Large intestine (tissue), 12 donors: ENCODE data around the gene TAC1. TPM values are rescaled to one million over a fixed set of nuclear protein-coding genes. Genes with fewer than 3 reads are reported as not detected.

Source experiments
- DNase-seq, 2 donors: peaks; one replicate each; pipeline versions ENCODE4 v3.0.0 to v3.0.0-alpha.2; 2013
- H3K27ac ChIP-seq: one replicate; pipeline ENCODE4 v1.5.1; 2013; ENCODE audit warnings: low read length
- H3K27me3 ChIP-seq: 2 replicates; pipeline ENCODE4 v1.6.1; 2013; ENCODE audit warnings: low read length; ENCODE audit not compliant: control insufficient read depth, insufficient read depth
- H3K36me3 ChIP-seq: 2 replicates; pipeline ENCODE4 v1.6.1; 2013; ENCODE audit warnings: low read length; ENCODE audit not compliant: control insufficient read depth, insufficient read depth
- H3K4me1 ChIP-seq: one replicate; pipeline ENCODE4 v1.6.1; 2013; ENCODE audit warnings: low read length; ENCODE audit not compliant: control insufficient read depth, insufficient read depth
- H3K4me3 ChIP-seq: one replicate; pipeline ENCODE4 v1.5.1; 2013; ENCODE audit warnings: low read length
- H3K9me3 ChIP-seq: one replicate; pipeline ENCODE4 v1.6.1; 2013; ENCODE audit warnings: mild to moderate bottlenecking, low read depth, low read length, moderate library complexity; ENCODE audit not compliant: control insufficient read depth
- WGBS: methylation state at CpG from one replicate; pipeline ENCODE4 v1.1.5; 2013; ENCODE audit warnings: low lambda C conversion rate; ENCODE audit not compliant: insufficient coverage; 5-methylcytosine and 5-hydroxymethylcytosine counted together
- long read RNA-seq, 11 donors: transcript quantifications; one replicate each; lab custom pipeline, GENCODE V29; 2026
- polyA plus RNA-seq: library from polyadenylated mRNA; unstranded; fragments of 120-200 nt; gene quantifications from one replicate; pipeline ENCODE4 v1.2.1, GENCODE V29; 2013

The TAC1 gene
- polyA plus RNA-seq, result 12.9 TPM
- long read RNA-seq, donor 1, result 0 reads
- long read RNA-seq, donor 2, partial matches to known transcripts, result 0 of 4 reads
- long read RNA-seq, donor 2, other reads (novel, unspliced or antisense), result 0 of 4 reads
- long read RNA-seq, donor 3, result 0 reads
- long read RNA-seq, donor 4, result 0 reads
- long read RNA-seq, donor 5, partial matches to known transcripts, result 0 of 2 reads
- long read RNA-seq, donor 5, other reads (novel, unspliced or antisense), result 0 of 2 reads
- long read RNA-seq, donor 6, partial matches to known transcripts, result 0 of 3 reads
- long read RNA-seq, donor 6, other reads (novel, unspliced or antisense), result 0 of 3 reads
- long read RNA-seq, donor 7, result 0 reads
- long read RNA-seq, donor 8, partial matches to known transcripts, result 0 of 4 reads
- long read RNA-seq, donor 8, other reads (novel, unspliced or antisense), result 0 of 4 reads
- long read RNA-seq, donor 9, partial matches to known transcripts, result 0 of 4 reads
- long read RNA-seq, donor 9, other reads (novel, unspliced or antisense), result 0 of 4 reads
- long read RNA-seq, donor 10, transcript TAC1-201 (7 exons, 1,239 nt), result major isoform, 7 of 9 reads
- long read RNA-seq, donor 10, partial matches to known transcripts, result 0 of 9 reads
- long read RNA-seq, donor 10, other reads (novel, unspliced or antisense), result 0 of 9 reads
- long read RNA-seq, donor 11, partial matches to known transcripts, result 0 of 3 reads
- long read RNA-seq, donor 11, other reads (novel, unspliced or antisense), result 0 of 3 reads

- Histone ChIP-seq H3K27me3 (peaks cover 51% of the 10 kb centered on the region), H3K4me3 (no peak within 1 kb of the TSS), H3K4me1 (peaks cover 6% of the 10 kb centered on the region), H3K36me3 (no peaks in the 10 kb centered on the region), H3K9me3 (peaks cover 5% of the 10 kb centered on the region), H3K27ac (no peak within 1 kb of the TSS)
- DNase-seq, result peak in 1 of 2 donors; percentile 38
- 0% methylated on average over 3 of the region's 57 CpGs for WGBS
These were observed at the start of gene TAC1 for GRCh38 chr7:97731736-97732564. Gene TAC1 (plus strand): TSS chr7:97732086. CDS start chr7:97732613, 527 bp downstream.

GRCh38 chr7:97685952-97686351, 45.9 kb upstream of the TAC1 start:
- no peaks in the 10 kb centered on the region for H3K36me3 ChIP-seq
- no peaks in the 10 kb centered on the region for H3K9me3 ChIP-seq
- no peaks in the 10 kb centered on the region for H3K27me3 ChIP-seq
- no peak for DNase-seq
- H3K27ac ChIP-seq, result no peak overlapping the region
- WGBS, result 72% methylated on average over 2 of the region's 4 CpGs
- H3K4me1 ChIP-seq, result no peaks in the 10 kb centered on the region
- H3K4me3 ChIP-seq, result no peak overlapping the region

- no CpG with 5 or more reads among the region's 1 CpG for WGBS
- no peak for DNase-seq
These were observed 38.3 kb upstream of the TAC1 start for GRCh38 chr7:97693586-97693985.

GRCh38 chr7:97694355-97694754, 37.5 kb upstream of the TAC1 start:
- no peak for DNase-seq
- no peaks in the 10 kb centered on the region for H3K9me3 ChIP-seq
- H3K27me3 ChIP-seq, result no peaks in the 10 kb centered on the region
- no peak overlapping the region for H3K4me3 ChIP-seq
- H3K27ac ChIP-seq, result no peak overlapping the region
- no peaks in the 10 kb centered on the region for H3K36me3 ChIP-seq
- no CpG with 5 or more reads among the region's 2 CpGs for WGBS
- H3K4me1 ChIP-seq, result no peaks in the 10 kb centered on the region

More at GRCh38 chr7:97693586-97693985, 38.3 kb upstream of the TAC1 start:
- Histone ChIP-seq H3K36me3 (no peaks in the 10 kb centered on the region), H3K9me3 (no peaks in the 10 kb centered on the region), H3K27ac (no peak overlapping the region), H3K4me1 (no peaks in the 10 kb centered on the region), H3K27me3 (no peaks in the 10 kb centered on the region), H3K4me3 (no peak overlapping the region)

GRCh38 chr7:97697396-97697795, 34.5 kb upstream of the TAC1 start:
- DNase-seq, result no peak
- H3K27ac ChIP-seq, result no peak overlapping the region
- no peaks in the 10 kb centered on the region for H3K4me1 ChIP-seq
- H3K27me3 ChIP-seq, result no peaks in the 10 kb centered on the region
- no peak overlapping the region for H3K4me3 ChIP-seq
- no peaks in the 10 kb centered on the region for H3K36me3 ChIP-seq
- H3K9me3 ChIP-seq, result no peaks in the 10 kb centered on the region

DNA sequence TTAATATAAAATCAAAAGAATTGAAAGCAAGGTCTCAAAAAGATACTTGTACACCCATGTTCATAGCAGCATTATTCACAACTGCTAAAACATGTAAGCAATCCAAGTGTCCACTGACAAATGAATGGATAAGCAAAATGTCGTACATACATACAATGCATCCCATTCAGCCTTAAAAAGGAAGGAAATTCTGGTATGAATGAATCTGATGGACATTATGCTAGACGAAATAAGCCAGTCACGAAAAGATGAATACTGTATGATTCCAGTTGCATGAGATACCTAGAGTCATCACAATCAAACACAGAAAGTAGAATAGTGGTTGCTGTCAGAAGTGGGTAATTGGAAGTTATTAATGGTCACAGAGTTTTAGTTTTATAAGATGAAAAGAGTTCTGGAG, 9.5 kb upstream of the TAC1 start:
- Histone ChIP-seq H3K27ac (no peak overlapping the region), H3K9me3 (no peaks in the 10 kb centered on the region), H3K36me3 (no peaks in the 10 kb centered on the region), H3K4me1 (no peaks in the 10 kb centered on the region), H3K4me3 (no peak overlapping the region), H3K27me3 (peaks cover 2% of the 10 kb centered on the region)
- 87% methylated on average over 3 of the region's 3 CpGs for WGBS
- no peak for DNase-seq

GRCh38 chr7:97732565-97733275, 834 bp downstream of the TAC1 start:
- H3K27ac ChIP-seq, result no peak overlapping the region
- H3K4me1 ChIP-seq, result peaks cover 6% of the 10 kb centered on the region
- no peaks in the 10 kb centered on the region for H3K36me3 ChIP-seq
- DNase-seq, result peak in 1 of 2 donors; percentile 39
- peaks cover 51% of the 10 kb centered on the region for H3K27me3 ChIP-seq
- peaks cover 5% of the 10 kb centered on the region for H3K9me3 ChIP-seq
- WGBS, result no CpG with 5 or more reads among the region's 42 CpGs
- H3K4me3 ChIP-seq, result no peak overlapping the region

GRCh38 chr7:97733276-97734161, 1.6 kb downstream of the TAC1 start:
- WGBS, result 0% methylated on average over 1 of the region's 59 CpGs
- DNase-seq, result peak in 1 of 2 donors; percentile 48
- peaks cover 48% of the 10 kb centered on the region for H3K27me3 ChIP-seq
- no peaks in the 10 kb centered on the region for H3K36me3 ChIP-seq
- no peak overlapping the region for H3K4me3 ChIP-seq
- peaks cover 5% of the 10 kb centered on the region for H3K9me3 ChIP-seq
- H3K27ac ChIP-seq, result no peak overlapping the region
- peaks cover 6% of the 10 kb centered on the region for H3K4me1 ChIP-seq

- WGBS, result 44% methylated on average over 2 of the region's 2 CpGs
- Histone ChIP-seq H3K27me3 (peaks cover 46% of the 10 kb centered on the region), H3K36me3 (no peaks in the 10 kb centered on the region), H3K4me1 (peaks cover 6% of the 10 kb centered on the region), H3K27ac (no peak overlapping the region), H3K9me3 (peaks cover 5% of the 10 kb centered on the region), H3K4me3 (no peak overlapping the region)
- no peak for DNase-seq
These were observed 2.4 kb downstream of the TAC1 start for GRCh38 chr7:97734255-97734654.
